OCI-LY7 (cell line): Measurements from ENCODE around the gene TYMP.

Experiments
- EZH2phosphoT487 ChIP-seq: fragments of 200-600 bp; sonication (generic); IDR thresholded peaks from 2 replicates; pipeline ENCODE4 v1.6.1; 2018; ENCODE audit warnings: low read depth, borderline replicate concordance, mild to moderate bottlenecking, mixed run types, antibody characterized with exemption, low read length, moderate library complexity, mixed read lengths
- TF ChIP-seq, protein P1 (sequence below): fragments of 200-600 bp; sonication (generic); conservative IDR thresholded peaks from 2 replicates; pipeline ENCODE4 v1.5.1; 2014; ENCODE audit warnings: mild to moderate bottlenecking, antibody characterized with exemption, low read length, moderate library complexity, mixed read lengths

DNA sequence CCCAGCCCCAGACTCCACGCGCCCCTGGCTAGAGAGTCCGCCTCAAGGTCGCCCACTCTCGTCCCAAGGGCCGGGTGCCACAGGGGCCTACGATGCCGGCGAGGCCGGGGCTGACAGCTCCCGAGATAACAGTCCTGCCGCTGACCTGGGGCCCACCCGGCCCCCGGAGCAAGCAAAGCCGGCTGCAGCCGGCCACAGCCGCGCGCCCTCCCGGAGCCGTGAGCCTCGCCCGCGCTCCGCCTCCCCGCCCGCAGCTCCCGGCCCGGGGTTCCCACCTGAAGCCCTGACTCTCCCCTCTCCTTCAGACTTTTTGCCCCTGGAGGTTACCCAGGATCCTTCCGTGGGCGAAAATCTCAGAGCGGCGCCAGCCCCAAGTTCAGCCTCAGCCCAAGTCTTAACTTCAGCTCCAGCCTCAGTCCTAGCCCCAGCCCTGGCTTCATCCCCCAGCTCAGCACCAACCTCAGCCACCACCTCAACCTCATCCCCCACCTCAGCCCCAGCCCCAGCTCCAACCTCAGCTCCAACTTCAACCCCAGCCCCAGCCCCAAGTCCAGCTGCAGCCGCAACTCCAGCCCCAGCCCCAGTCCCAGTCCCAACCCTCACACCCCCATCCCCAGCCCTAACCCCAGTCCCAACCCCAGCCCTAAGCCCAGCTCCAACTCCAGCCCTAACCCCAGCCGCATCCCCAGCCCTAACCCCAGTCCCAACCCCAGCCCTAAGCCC lies 17.6 kb upstream of the TYMP start:
- TF ChIP-seq, protein P1, sequence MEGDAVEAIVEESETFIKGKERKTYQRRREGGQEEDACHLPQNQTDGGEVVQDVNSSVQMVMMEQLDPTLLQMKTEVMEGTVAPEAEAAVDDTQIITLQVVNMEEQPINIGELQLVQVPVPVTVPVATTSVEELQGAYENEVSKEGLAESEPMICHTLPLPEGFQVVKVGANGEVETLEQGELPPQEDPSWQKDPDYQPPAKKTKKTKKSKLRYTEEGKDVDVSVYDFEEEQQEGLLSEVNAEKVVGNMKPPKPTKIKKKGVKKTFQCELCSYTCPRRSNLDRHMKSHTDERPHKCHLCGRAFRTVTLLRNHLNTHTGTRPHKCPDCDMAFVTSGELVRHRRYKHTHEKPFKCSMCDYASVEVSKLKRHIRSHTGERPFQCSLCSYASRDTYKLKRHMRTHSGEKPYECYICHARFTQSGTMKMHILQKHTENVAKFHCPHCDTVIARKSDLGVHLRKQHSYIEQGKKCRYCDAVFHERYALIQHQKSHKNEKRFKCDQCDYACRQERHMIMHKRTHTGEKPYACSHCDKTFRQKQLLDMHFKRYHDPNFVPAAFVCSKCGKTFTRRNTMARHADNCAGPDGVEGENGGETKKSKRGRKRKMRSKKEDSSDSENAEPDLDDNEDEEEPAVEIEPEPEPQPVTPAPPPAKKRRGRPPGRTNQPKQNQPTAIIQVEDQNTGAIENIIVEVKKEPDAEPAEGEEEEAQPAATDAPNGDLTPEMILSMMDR, result no peak
- TF ChIP-seq EZH2phosphoT487, result no peak
